NOMO-1 treated with DMSO at 0.1 percent for 48 hours (cell line): ENCODE data around the gene MYMX.

ENCODE experiments used
- DNase-seq: peaks from one replicate; lab custom pipeline; 2025; ENCODE audit not compliant: unreplicated experiment; lab: John Stamatoyannopoulos, UW

Gene MYMX

DNA sequence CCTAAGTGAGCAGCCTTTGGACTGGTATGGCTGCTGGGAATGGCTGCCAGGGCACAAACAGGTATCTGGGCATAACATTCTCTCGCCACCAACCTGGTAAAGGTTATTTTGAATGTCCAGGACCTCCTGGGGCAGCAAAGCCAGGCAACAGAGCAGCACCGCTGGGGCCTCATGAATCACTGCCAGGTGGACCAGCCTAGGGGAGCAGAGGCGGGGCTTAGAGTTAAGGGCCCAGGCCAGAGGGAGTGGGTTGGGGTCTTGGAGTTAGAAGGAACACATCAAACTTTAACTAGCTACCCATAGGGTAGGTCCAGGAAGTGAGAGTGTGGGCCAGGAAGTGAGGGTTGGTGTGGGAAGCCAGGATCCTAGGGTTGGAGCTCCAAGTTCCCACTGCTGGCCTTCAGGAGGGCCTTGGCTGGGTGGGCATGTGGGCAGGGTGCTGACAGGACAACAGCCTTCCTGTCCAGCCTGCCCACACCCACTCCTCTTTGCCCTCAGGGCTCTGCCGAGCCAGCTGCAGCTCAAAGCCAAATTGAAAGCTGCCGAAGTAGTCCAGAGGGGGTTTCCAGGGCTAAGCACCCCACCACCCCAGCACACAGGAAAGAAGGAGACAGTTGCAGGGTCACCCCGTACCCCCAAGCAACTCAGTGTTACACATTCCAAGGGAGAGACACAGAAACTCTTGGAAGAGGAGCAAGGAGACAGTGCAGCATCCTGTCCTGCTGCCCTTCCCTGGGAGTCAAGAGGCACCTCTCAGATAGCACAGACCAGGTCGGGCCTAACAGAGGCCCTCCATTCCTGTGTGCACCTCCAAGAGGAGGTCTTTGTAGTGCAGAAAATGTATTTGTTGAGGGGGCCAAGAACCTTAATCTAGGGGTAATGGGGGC lies 46.0 kb downstream of the MYMX start:
- no peak for DNase-seq

DNA sequence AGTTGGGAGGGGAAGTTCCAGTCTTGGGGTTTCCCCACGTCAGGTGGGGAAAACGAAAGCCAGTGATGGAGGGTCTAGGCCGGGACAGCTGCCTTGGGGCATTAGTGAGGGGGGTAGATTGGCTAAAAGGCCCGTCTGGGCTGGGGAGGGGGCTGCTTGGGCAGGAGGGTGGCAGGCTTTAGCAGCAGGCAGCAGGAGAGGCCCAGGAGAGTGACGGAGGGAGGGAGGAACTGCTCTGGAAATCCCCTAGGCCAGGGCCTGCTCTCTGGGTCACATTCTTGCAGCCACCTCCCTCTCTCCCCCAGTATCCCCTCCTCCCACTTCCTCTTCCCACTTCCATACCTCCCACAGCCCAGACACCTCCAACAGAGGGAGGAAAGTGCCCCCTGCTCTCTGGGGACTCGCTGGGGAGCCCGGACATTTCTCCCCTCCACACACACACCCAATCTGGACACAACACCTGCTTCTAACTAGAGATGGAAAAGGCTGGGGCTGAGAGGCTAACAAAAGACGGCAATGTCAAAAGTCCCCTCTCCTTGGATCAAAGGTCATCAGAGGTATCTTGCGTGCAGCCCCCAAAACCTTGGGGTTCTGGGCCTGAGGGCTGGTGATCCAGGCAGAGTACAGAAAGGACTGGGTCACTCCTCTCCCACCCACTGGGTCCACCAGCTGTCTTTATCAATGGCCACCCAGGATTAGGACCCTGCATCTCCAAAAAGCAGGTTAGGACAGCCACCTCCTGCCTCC lies 46.8 kb downstream of the MYMX start:
- no peak for DNase-seq

- DNase-seq: peak; percentile 85
These were observed 47.7 kb downstream of the MYMX start for GRCh38 chr6:44264154-44265006.

DNA sequence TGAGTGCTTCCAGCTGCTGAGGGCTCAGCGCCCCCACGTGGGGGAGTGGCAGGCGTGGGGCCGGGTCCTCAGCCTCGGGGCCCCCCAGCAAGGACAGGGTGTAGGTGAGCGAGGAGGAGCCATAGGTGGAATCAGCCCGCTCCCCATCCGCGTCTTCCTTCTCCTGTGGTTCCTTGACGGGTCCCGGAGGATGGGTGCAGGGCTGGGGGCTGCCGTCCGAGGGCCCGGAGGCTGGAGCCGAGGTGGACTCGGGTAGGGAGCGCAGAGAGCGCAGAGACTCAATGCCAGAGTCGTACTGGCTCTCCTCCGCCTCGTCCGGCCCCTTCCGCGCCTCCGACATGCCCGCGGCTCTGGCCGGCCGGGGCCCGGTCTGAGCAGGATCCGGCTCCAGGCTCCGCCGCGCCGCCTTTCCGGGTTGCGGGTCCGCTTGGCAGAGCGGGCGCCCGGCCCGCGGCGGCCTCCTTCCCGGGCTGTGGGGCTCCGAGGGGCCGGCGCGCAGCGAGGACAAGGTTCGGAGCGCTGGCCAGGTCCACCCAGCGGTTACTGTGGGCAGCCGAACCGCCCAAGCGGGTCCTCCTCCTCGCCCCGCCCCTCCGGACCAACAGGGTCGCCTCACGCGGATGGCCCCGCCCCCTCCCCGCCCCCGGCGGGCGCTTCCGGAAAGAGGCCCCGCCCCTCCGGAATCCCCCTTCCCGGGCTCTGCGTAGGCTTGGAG lies 48.4 kb downstream of the MYMX start, which contains the start of gene NFKBIE:
TSS of gene NFKBIE (minus strand) at position 545 of the 715 bp plus-strand sequence. CDS start at position 340, 205 bp downstream.
- peak; percentile 56 for DNase-seq

- DNase-seq: no peak
These were observed 49.1 kb downstream of the MYMX start for GRCh38 chr6:44265722-44266233.

- DNase-seq: no peak
These were observed 49.6 kb downstream of the MYMX start for GRCh38 chr6:44266347-44266746.

DNA sequence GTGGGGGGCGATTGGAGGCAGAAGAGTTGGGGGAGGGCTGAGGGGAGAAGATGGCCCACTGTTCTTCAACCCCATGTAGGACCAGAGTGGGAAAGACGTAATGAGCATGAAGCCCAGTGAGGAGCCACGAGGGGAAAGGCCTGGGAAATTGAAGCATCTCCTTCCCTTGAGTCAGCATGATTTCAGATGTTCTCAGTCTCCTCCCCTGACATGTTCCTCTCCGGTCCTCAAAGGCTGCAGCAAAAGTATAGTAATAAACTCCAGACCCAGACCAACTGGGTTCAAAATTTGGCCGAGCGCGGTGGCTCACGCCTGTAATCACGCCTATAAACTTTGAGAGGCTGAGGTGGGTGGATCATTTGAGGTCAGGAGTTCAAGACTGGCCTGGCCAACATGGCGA lies 50.5 kb downstream of the MYMX start:
- no peak for DNase-seq
